Measurements from ENCODE around the gene DDN.

Gene DDN

DNA sequence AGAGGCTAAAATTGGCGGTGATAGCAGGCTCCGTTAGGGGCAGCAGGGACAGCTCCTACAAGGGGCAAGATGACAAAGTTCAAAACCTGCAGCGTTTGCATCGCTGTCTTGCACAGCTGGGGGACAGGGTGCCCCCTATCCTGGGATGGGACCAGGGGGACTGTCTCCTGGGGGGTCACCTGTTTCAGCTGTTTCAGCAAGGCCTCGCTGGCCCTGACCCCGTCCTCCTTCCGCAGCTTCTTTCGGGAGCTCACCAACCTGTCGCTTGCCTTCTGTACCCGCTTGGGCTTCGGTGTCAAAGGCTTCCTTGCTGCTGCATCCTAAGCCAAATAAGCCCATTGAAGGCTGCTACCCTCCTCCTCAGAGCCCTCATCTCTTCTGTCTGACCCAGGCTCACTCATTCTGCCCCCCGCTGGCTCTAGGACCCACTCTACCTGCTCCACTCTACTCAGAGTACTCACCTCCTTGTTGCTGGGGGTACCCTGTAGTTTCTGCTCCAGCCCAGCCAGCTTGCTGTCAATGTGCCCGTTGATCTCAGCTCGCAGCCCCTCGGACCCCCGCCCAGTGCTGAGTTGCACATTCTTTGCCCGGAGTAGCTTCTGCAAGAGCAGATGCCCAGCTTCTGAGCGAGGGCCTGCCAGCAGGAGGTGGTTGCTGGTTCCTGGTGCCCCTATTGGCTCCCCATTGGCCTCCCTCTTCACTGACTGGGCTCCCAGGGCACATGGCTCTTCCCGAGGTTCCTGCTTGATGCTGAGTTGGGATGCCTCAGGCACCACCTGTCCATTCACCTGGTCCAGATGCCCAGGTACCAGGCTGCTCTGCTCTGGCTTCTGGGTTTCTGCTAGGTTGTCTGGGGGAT is 31.8 kb upstream of the DDN start:
- no peak for DNase-seq

DNA sequence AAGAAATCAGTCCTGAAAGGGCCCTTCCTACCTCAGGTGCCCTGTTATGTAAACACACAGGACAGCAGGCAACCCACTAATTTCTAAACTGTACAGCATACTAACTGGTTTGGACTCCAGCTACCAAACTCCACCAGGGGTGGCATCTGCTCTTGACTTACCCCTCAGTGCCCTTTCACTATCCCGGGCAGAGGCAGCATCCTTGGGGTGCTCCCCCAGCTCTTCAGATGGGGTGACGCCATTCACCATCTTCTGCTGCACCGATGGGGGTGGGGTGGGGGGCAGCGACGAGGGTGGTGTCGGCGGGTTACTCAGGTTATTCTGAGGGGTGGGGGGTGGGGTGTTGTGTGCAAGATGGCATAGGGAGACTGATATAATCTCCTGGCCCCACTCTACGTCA is 30.9 kb upstream of the DDN start:
- no peak for DNase-seq

DNA sequence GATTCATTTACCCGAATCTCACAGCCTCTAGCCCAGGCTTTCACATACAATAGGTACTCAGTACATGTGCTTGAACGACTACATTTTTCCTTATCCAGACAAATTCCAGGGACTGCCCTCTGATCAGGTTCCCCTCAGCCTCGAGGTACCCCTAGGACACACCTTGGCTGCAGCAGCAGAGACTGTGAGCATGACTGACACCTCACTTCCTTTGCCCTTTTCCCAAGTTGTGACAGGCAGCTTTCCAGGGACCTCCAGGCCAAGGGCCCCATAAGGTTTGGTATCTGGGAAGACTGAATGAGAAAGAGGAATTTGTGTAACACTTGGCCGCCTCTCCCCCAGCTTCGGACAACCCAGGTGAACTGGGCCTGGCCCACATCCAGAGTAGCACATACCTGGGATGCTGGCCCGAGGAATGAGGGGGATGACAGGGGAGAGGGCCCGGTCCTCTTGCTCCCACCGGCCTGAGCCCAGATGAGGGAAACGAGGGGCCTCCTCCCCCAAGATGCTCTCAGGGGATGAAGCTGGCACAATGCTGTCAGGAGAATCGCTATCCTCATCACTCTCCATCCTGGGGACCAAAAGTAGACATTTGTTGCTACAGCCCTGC is 29.6 kb upstream of the DDN start:
- no peak for DNase-seq

DNA sequence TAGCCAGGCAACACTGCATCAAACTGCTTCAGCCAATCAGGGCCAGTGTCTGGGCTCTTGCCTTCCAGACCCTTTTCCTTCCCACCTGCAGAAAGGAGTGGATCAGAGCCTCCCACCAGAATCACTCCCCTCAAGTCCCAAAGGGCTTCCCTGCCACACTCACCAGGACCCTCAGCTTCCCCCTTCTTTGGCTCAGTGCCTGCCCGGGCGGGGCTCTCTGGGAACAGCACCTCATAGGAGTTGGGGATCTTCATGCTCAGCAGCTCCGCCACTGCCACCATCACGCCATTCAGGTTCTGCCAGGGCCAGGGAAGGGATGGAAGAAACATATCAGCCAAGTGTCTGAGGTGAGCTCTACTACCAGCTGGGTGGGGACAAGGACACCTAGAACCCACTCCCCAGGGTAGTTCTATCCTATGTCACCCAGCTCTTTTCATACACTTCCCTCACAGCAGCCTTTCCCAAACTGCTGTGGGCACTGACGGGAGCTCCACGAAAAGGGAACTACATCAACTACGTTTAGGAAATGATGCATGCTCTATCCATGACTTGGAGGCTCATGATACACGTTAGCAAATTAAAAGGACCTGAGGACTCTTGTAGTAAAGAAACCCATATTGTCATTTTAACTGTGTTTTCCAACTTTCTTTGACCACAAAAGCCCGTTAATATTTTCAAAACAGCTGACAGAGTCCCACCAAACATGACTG is 28.8 kb upstream of the DDN start:
- no peak for DNase-seq

DNA sequence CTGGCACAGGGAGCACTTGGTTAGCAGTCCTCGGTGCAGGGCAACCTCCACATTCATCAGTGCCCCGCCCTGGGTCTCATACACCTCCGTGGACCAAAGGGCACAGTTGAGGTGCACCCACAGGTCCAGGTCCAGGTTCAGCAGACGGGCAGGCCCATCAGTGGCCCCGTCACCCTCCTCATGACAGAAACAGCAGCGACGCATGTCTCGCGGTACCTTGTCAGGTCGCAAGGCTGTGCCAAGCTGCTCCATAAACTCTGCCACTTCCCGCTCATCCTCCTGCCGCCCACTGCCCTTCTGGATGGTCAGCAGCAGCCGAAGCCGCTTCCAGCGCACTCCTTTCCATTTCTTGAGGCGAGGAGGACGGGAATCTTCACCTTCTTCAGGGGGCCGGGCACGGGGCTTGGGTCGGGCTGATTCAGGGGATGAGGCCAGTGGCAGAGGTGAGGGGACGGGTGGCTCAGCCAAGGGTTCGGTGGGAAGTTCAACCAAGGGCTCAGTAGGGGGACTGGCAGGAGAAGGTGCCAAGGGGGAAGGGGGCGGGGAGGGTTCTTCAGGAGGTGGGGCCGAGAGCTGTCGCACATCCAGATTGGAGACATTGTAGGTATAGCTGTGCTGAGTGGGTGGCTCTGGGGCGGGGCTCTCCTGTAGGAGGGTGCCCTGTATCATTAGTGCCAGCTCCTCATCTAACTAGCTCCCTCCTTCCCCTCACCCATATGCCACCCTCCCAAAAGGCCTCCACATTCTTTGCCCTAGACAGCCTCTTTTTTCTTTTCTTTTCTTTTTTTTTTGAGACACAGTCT is 27.7 kb upstream of the DDN start:
- DNase-seq: no peak

DNA sequence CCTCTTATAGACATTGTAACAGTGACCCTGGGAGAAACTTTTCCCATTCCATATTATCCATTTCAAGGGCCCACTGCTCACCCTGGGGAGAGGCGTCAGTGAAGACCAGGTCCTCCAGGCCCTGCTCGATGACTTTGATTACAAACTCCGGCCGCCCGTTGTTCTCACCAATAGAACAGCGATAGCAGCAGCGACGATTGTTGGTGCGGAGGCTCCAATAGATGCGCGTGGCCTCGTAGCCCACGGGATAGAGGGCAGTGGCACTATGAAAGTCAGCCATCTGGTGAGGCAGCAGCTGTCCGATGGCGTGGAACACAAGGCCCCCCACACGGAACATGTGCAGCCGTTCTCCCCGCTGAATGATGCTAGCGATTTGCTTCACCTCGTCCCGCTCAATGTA is 26.9 kb upstream of the DDN start:
- no peak for DNase-seq

DNA sequence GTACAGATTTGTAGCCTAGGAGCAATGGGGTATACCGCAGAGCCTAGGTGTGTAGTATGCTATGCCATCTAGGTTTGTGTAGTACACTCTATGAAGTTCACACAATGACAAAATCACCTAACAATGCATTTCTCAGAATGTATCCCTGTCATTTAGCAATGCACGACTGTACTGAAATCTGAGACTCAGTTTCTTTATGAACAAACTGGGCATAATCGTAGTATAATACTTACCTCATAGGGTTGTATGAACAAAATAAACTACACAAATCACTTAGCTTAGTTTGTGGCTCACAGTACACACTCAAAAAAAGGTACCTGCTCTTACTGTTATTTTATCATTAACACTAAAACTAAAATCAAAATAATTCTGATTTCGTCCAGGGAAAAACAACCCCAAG is 26.3 kb upstream of the DDN start:
- DNase-seq: no peak

DNA sequence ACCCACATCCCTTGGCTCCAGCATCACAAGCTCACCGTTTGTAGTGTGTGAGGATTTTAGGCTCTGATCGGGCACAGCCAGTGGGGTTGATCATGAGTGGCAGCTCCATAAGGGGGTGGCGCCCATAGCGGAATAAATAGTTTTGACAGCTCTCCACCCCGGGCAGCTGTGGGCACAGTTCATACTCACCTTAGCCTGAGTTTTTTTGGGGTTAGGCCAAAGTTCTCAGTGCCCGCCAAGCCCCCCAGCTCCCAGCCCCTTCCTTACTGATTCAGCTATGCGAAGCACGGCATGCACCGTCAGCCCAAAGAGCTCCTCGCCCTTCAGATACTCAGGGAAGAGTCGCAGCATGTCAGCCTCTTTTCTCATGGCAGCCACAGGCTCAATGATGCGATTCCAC is 25.4 kb upstream of the DDN start:
- DNase-seq: no peak

DNA sequence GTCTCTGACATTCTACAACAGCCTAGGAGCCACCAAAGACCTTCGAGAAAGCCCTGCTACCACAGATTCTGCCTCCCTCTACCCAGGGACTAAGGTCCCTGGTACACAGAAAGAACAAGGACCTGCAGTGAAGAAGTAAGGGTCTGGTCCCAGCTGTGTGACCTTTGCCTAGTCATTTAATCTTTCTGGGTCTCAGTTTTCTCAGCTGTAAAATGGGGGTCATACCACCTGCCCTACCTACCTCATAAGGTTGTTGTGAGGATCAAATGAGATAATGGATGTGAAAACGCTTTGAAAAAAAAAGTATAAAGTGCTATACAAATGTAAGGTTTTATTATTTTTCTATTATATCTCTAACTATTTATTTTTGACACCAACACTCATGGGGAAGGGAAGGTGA is 24.6 kb upstream of the DDN start:
- DNase-seq: no peak

DNA sequence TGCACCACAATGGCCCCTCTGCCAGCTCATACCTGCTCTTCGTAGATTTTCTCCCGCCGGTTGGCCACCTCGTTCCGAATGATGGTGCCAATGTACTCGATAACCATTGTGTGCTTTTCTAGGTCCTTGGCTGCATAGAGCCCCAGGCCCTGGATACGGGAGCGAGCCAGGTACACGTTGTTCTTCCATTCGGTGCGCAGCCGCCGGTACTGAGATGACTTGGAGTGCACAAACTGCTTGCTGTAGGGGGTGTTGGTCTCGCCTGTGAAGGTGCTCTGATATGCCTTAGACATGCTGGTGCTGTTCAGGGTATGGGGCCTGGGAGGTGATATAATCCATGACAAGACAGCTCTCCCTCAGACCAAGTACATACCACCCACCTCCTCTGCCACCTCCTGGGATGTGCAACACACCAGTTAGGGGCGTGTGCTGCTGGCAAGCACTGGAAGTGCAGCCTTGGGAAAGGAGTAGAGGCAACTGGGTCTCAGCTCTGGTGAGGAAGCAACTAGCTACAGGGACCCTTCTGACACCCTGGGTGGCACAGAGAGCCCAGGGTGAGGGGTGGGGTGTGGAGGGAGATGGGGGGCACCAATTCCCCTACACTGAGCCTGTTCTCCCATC is 23.5 kb upstream of the DDN start:
- DNase-seq: no peak

DNA sequence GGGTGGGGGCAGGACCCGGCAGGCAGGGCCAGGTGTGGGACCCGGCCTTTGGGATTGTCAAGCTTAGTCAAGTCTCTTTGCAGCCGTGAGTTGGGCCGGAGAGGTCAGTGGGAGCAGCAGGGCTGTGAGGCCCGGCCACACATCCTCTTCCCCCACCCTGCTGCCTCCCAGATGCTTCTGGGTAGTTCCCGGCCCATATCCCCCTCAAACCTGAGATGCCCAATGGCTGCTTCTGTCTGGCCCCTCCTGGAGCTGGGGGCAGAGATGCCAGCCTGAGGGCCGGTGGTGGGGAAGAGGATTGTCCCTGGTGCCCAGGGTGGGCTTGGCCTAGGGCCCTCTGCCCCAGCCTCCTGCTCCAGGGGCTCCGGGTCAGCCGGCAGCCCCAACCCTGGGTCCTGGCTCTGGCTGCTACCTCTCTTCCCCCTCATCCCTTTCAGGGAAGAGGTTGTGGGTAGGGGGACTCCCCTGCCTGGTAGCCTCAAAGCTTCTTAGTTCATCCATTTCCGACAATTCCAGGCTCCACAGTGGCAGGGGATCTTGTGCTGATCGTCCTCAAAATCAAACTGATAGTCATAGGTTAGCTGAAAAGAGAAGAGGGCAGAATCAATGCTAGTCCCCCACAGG is 22.2 kb upstream of the DDN start:
- DNase-seq: no peak

DNA sequence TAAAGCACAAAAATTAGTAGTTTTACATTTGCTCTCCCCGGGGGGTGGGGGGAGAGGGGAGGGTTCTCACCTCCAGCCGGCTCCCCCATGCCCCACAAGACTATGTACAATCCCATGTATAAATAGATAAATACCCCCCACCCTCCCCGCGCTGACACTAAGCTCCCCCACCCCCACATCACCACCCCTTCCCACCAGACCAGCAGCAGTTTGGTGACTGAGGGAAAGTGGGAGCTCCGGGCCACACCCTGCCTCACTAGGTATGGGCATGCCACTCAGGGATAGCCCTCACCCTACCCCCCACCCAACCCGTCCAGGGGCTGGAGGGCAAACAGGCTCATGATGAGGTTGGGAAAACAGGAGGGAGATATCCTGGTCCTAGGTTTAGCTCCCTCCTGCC is 21.3 kb upstream of the DDN start:
- DNase-seq: no peak

DNA sequence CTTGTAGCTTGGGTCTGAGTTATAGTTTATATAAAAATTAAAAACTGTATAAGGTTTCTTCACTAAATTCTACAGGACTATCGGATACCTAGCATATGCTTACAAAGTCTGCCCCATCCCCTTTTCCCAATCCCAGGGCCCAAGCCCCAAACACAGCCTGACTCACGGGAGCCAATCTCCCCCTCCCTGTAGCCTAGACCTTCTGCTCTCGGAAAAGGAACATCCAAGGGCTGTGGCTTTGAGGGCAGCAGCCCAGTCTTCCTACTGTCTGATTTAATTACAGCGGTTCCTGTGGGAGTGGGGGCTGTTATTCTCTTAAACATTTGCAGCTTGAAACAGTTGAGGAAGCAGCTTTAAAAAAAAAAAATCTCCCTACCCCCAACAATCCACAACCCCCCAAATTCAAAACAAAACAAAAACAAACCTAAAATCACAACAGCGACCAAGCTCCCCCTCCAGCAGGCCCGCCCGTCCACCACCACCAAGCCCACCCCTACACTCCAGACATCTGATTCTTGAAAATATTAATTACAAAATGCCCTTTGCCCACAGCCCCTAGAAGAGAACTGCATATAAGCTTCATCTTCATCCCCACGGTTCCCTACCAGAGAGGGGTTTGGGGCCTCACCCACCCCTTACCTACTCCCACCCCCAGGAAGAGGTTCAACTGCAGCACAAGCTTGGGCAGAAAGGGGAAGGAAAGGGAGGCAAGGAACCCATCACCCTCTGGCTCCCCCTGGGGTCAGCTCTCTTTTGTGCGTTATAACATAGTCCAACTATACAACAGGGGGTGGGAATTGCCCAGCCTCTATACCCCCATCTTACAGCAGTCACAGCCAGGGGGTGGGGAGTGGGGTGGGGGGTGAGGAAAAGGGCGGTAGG is 20.5 kb upstream of the DDN start:
- DNase-seq: peak; percentile 34

DNA sequence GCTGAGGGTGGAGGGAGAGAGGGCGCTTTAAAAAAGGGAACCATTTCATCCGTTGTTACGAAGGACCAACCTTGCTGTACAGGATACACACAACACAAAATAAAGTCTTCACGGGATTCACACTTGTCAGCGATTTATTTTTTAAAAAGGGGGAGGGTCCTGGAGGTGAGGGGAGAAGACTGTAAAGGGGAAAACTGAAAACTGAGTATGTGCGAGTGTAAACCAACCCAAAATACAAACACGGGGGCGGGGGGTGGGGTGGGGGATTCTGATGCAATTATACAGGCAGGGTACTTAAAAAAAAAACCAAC is 19.9 kb upstream of the DDN start:
- no peak for DNase-seq

DNA sequence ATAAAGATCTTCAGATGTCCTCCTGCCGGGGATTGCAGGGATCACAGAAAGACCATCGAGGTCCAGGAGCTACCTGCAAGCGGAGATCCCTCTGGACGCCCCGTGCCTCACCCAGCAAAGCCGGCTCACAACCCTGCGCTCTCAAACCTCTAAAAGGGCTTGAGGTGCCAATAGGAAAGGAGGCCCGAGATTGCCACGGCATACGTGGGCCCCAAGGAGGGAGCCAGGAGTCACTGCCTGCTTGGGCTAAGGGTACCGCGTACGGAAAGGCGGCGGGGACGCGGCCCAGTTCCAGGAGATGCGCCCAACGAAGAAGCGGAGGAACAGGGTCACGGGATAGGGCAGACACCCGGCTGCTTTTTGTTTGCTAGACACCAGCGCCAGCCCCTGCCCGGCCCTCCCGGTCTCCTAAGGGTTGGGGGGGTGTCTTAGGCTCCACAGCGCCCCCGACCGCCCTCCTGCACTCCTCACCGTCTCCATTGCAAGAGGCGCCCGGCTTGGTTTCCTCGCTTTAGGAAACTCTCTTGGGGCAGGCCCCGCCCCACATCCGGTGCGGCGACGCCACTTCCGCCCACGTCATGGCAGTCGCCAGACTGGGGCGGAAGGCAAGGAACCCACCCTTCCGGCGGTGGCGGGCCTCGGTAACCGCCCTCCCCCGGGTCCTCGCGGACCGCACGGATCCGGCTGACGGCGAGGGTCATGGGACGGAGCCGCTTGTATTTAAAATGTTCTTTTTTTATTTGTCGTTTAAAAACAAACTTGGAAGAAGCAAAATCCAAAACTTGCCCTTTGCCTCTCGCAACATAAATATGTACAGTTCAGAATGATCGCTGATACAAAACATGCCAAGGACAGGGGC is 19.3 kb upstream of the DDN start, which contains the start of gene PRKAG1:
Gene PRKAG1 (minus strand): TSS at position 516 of the 859 bp plus-strand sequence. CDS start 36 bp downstream, at position 480.
- DNase-seq: peak; percentile 96

DNA sequence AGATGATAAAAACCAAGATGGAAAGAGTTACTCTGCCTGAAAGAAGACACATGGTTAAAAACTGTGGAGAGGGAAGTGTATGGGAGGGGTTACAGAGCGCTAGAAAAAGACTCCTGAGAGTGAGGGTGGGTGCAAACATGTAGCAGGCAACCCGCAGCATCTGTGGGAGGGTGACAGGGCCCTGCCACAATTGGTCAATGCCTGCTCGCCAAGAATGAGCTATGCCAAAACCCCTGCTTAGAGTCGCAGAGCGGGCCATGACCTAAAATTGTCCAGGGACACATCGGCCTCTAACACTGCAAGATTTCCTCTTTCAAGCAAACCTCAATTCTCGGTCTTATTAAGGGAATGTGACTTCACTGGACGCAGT is 18.7 kb upstream of the DDN start:
- no peak for DNase-seq

DNA sequence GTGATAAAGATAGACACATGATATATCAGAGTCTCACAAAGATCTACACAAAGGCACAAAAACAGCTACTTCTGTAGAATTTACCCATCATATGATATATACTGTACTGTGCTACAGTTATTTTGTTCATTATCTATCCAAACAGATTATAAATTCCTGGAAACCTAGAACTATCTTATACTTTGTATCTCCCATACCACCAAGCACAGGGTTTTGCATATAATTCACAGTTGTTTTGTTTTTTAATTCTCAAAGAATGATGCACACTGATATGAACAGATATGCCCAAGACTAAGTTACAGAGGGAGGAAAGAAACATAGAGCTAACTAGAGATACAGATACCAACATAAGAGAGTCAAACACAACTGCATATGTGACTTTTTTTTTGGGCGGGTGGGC is 16.0 kb upstream of the DDN start:
- DNase-seq: no peak

DNA sequence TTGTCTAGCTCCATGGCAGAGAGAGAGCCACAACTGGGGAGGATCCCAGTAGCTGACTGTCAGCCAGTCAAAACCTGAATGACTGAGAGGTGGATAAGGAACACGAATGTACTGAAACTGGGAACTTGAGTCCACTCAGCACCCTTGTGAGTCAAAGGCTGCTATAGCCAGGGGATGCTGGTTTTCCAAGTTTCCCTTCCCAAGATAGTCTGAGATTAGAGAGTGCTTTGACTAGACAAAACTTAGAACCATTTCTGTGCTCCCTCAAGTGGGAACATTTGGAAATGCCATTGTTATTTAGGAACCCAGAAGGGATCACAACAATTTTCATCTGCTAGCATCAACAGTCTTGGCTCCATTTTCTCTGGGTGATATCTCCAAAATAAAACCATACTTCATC is 15.4 kb upstream of the DDN start:
- no peak for DNase-seq

DNA sequence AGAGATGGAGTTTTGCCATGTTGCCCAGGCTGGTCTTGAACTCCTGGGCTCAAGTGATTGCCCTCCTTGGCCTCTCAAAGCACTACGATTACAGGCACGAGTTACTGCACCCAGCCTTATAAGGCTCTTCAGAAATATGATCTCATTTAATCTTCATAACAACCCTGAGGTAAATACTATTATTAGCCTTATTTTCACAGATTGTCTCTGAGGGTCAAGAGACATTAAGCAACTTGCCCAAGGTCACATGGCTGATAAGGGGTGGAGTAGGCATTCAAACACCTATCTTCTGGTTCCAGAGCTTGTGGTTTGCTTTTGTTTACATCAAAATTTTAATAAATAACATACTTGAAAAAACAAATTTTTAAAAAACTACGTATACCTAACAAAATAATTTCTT is 14.3 kb upstream of the DDN start:
- no peak for DNase-seq

DNA sequence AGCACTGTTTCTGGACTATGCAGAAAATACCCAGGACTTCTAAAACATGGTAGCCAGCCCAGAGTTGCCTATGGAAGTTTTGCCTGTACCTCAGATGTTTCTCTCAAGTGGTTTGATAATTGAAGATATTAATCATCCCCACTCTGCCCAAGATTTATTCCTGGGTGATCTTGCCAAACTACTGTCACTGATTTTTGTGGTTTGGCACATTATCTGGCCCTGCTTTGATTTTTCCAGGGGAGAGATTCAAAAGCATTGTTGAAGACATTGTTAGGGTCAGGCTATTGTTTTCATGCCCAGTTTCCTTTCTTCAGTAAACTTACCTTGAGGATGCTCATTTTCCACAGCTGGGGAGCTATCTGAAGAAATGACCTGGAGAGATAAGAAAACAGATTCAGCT is 13.6 kb upstream of the DDN start:
- no peak for DNase-seq

Data from activated CD8-positive, alpha-beta memory T cell treated with anti-CD3 and anti-CD28 coated beads, Interleukin-2, amount 50 U/mL, for 4 hours (primary cell).